IPS-18a (cell line): Measurements from ENCODE around the gene SERTAD2.

ENCODE experiments used
- H3K27ac ChIP-seq: one replicate; pipeline ENCODE4 v1.5.1; 2013; ENCODE audit warnings: low read length
- H3K27me3 ChIP-seq: one replicate; pipeline ENCODE4 v1.6.1; 2013; ENCODE audit warnings: mild to moderate bottlenecking, low read length; ENCODE audit not compliant: control insufficient read depth, insufficient read depth
- H3K36me3 ChIP-seq: one replicate; pipeline ENCODE4 v1.6.1; 2013; ENCODE audit warnings: low read depth, low read length; ENCODE audit not compliant: control insufficient read depth
- H3K4me1 ChIP-seq: one replicate; pipeline ENCODE4 v1.6.1; 2013; ENCODE audit warnings: low read depth, low read length; ENCODE audit not compliant: control insufficient read depth
- H3K4me3 ChIP-seq: one replicate; pipeline ENCODE4 v1.5.1; 2013; ENCODE audit warnings: low read length
- H3K9ac ChIP-seq: one replicate; pipeline ENCODE4 v1.6.1; 2013; ENCODE audit warnings: mild to moderate bottlenecking, low read length, moderate library complexity
- H3K9me3 ChIP-seq: one replicate; pipeline ENCODE4 v1.6.1; 2013; ENCODE audit warnings: low read depth, low read length; ENCODE audit not compliant: control insufficient read depth

SERTAD2 gene

GRCh38 chr2:64641599-64641998, 12.1 kb downstream of the SERTAD2 start:
- Histone ChIP-seq H3K9me3 (no peaks in the 10 kb centered on the region), H3K27me3 (peaks cover 31% of the 10 kb centered on the region), H3K9ac (no peak overlapping the region), H3K27ac (no peak overlapping the region), H3K36me3 (no peaks in the 10 kb centered on the region), H3K4me1 (peaks cover 34% of the 10 kb centered on the region), H3K4me3 (no peak overlapping the region)

DNA sequence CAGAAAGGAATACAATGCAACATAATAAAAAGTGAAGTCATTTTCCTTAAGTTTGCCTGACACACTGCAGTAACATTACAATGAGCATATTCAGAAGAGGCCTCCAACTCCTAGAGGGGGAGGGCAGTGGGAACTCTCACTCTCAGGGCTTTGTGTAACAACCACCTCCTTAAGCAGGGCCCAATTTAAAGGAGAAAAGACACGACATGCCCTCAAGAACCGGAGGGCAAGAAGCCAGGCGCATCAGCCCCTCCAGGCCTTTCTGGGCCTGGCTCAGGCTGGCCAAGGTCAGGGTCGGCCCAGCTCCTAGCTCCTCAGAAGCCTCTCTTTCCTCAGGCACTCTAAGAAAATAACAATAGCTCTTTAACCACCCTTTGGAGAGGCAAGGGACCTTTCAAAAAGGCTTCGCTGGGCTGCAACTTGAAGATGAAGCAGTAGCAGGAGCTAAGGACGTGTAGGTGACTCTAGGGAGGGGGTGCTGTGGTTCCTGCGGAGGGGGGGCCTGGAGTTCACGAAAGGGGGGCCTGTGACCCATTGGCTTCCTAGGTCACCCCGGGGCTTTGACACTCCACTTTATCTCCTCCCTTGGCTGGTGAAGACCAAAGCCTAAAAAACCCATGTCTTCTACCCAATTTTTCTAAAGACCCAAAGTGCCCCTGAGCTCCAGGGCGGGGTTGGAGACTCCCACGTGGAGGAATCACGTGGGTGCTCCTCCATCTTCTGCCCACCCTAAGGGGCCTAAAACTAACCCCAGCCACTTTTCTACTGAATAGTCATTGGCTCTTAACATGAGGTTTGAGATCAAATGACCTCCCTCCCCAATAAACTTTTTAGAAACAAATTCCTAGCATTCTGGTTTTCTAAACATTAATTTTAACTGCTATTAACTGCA, 13.3 kb downstream of the SERTAD2 start:
- Histone ChIP-seq H3K27me3 (peaks cover 31% of the 10 kb centered on the region), H3K4me3 (no peak overlapping the region), H3K9me3 (no peaks in the 10 kb centered on the region), H3K36me3 (peaks cover 8% of the 10 kb centered on the region), H3K9ac (no peak overlapping the region), H3K27ac (no peak overlapping the region), H3K4me1 (peaks cover 22% of the 10 kb centered on the region)

GRCh38 chr2:64639691-64640090, 14.0 kb downstream of the SERTAD2 start:
- H3K4me1 ChIP-seq, result peaks cover 19% of the 10 kb centered on the region
- peaks cover 31% of the 10 kb centered on the region for H3K27me3 ChIP-seq
- no peak overlapping the region for H3K27ac ChIP-seq
- H3K9ac ChIP-seq, result no peak overlapping the region
- H3K9me3 ChIP-seq, result no peaks in the 10 kb centered on the region
- peaks cover 8% of the 10 kb centered on the region for H3K36me3 ChIP-seq
- no peak overlapping the region for H3K4me3 ChIP-seq

DNA sequence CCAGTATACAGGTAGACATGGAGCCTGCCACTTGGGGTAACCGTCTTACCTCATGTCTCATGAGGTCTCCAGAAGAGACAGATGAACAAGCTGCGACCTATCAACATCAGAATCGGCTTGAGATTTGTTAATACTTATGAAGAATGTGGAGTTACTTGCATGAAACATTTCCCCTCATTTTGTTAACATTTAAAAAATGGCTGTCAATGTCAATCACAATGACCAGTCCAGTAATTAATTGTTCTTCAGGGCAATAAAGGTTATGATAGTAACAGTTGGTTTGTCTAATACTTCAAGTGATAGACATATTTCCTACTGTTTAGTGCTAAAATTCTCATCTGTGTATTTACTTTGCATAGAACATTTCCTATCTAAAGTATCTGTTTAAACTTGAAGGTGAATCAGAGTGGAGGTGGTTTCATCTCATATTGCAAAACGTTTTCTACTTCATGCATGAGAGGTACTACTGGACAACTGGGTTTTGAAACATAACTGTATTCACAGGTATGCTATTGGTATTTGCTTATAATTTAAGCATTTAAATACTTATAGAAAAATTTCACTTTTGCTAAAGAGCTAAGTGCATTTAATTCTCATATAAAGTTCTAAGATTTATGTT, 15.1 kb downstream of the SERTAD2 start:
- Histone ChIP-seq H3K27ac (no peak overlapping the region), H3K36me3 (peaks cover 8% of the 10 kb centered on the region), H3K27me3 (peaks cover 26% of the 10 kb centered on the region), H3K4me1 (peaks cover 14% of the 10 kb centered on the region), H3K9ac (no peak overlapping the region), H3K9me3 (no peaks in the 10 kb centered on the region), H3K4me3 (no peak overlapping the region)

DNA sequence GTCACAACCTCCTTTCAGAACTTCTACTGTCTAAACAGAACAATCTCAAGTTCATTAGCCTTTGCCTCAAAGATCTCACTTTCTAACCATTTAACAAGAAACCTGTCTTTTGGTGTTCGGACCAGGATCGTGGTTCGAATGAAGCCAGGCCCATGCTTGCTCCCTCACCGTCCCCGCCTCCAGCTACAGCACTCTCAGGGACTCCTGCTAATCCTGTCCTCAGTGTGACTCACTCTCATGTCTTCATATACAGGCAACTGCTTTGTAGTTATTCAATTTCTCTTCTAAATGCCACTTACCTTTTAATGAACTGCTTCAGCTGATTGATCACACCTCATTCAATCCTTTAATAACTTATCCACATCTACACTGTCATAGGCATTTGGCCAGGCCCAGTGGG, 15.8 kb downstream of the SERTAD2 start:
- Histone ChIP-seq H3K4me1 (peaks cover 14% of the 10 kb centered on the region), H3K9me3 (no peaks in the 10 kb centered on the region), H3K4me3 (no peak overlapping the region), H3K27ac (no peak overlapping the region), H3K36me3 (peaks cover 8% of the 10 kb centered on the region), H3K27me3 (peaks cover 19% of the 10 kb centered on the region), H3K9ac (no peak overlapping the region)

DNA sequence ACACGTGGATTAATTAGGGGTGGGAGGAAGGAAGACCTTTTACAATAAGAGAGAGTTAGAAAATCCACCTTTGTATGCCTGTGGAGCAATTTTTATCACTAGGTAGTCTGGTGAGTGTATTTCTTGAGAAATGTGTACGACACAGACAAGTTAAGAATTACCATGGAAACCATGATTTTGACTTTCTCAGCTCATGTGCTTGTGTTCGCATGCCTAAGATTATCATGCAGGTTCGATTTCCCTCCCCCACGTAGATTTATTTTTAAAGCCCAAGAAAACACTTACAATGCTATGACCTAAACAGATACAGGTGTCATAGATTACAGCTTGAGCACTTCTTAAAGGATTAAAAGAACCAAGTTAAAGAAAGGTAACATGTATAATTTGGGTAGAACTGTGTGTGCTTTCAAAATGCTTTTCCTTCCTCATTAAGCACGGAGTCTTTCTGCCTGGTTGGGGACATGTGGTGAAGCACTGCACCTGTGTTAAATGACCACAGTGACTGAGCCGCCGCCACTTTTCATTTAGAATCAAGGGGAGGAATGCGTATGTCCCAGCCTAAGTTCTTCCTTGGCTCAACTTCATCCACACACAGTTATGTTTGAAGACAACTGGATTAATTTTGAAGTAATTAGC, 16.6 kb downstream of the SERTAD2 start:
- peaks cover 11% of the 10 kb centered on the region for H3K27me3 ChIP-seq
- no peak overlapping the region for H3K27ac ChIP-seq
- H3K36me3 ChIP-seq, result peaks cover 8% of the 10 kb centered on the region
- no peak overlapping the region for H3K4me3 ChIP-seq
- no peak overlapping the region for H3K9ac ChIP-seq
- no peaks in the 10 kb centered on the region for H3K9me3 ChIP-seq
- H3K4me1 ChIP-seq, result peaks cover 14% of the 10 kb centered on the region

GRCh38 chr2:64635976-64636911, 17.5 kb downstream of the SERTAD2 start:
- Histone ChIP-seq H3K4me3 (no peak overlapping the region), H3K9ac (no peak overlapping the region)

GRCh38 chr2:64634345-64635267, 19.1 kb downstream of the SERTAD2 start:
- Histone ChIP-seq H3K4me3 (no peak overlapping the region), H3K36me3 (peaks cover 8% of the 10 kb centered on the region), H3K9me3 (no peaks in the 10 kb centered on the region), H3K4me1 (peaks cover 1% of the 10 kb centered on the region), H3K9ac (no peak overlapping the region), H3K27ac (no peak overlapping the region), H3K27me3 (no peaks in the 10 kb centered on the region)

More at GRCh38 chr2:64635976-64636911, 17.5 kb downstream of the SERTAD2 start:
- Histone ChIP-seq H3K9me3 (no peaks in the 10 kb centered on the region), H3K4me1 (peaks cover 14% of the 10 kb centered on the region), H3K27me3 (peaks cover 2% of the 10 kb centered on the region), H3K27ac (no peak overlapping the region), H3K36me3 (peaks cover 8% of the 10 kb centered on the region)

- Histone ChIP-seq H3K36me3 (peaks cover 8% of the 10 kb centered on the region), H3K9me3 (no peaks in the 10 kb centered on the region), H3K4me3 (no peak overlapping the region), H3K9ac (no peak overlapping the region), H3K27ac (no peak overlapping the region), H3K4me1 (no peaks in the 10 kb centered on the region), H3K27me3 (no peaks in the 10 kb centered on the region)
These were observed 20.6 kb downstream of the SERTAD2 start for GRCh38 chr2:64632835-64633819.
